Activated effector memory CD4-positive, alpha-beta T cell treated with Interleukin-2 at 50 U/mL for 16 hours (primary cell): ENCODE measurements around the gene ATM.
A peak's percentile ranks its signal among the peaks of the same experiment; 100 is the strongest.
"Not testable (repeated sequence)": the region's sequence is repeated elsewhere in the genome, so short reads cannot be mapped to it uniquely, and the experiment has no call there.

Experiments used
- DNase-seq: peaks from one replicate; pipeline ENCODE4 v3.0.0-alpha.2; 2020

Gene ATM

DNA sequence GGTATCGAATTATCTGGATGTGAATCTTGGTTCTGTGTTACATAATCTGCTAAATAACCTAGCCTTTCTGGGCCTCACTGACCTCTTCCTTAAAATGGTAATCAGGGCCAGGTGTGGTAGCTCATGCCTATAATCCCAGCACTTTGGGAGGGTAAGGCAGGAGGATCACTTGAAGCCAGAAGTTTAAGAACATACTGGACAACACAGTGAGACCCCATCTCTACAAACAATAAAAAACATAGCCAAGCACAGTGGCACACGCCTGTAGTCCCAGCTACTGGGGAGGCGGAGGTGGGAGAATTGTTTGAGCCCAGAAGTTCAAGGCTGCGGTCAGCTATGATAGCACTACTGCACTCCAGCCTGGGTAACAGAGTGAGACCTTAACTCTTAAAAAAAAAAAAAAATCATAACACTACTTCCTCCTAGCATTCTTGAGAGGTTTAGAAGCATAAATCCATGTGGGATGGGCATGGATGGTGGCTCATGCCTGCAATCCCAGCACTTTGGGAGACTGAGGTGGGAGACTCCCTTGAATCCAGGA lies 171.9 kb downstream of the ATM start:
- no peak for DNase-seq

DNA sequence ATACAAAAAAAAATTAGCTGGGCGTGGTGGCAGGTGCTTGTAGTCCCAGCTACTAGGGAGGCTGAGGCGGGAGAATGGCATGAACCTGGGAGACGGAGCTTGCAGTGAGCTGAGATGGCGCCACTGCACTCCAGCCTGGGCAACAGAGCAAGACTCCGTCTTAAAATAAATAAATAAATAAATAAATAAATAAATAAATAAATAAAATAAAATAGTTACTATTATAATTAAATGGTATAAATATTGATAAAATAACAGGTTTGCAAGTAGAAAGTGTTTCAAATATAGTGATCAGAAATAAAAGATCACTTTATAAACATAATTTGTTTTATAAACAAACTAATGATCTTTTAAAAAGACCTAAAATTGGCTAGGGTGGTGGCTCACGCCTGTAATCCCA lies 173.8 kb downstream of the ATM start:
- not testable (repeated sequence) for DNase-seq

DNA sequence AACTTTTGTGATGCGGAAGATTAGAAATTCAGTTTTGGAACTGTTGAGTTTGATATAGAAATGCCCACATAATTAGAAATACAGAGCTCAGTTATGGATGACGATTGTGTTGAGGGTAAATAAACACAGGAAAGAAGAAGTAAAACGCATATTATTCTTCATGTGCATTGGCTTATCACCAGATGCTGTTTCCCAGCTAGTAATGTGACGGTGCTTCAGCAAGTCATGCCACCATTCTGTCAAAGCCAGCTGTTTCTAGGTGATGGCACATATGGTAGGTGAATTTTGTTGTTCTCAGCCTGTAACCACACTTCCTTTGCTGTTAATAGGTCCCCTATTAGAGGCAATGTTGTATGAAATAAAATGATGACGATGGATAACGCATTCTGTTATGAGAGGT lies 175.6 kb downstream of the ATM start:
- no peak for DNase-seq

DNA sequence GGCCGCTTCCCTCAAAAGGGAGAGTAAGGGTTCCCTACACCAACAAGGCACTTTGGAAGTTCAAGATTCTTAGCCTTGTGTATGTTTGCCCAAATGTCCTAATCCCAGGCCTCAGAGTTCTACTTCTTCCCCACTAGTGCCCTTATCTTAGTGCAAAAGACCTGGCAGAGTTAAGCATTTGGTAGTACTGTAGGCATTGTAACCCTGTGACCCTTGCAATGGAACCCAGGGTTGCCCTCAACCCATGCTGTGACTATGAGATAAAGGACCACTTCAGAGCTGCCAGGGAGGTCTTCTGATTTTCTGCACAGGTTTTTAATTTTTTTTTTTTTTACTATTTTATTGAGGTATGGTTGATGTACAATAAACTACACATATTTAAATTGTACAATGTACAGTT lies 179.4 kb downstream of the ATM start:
- DNase-seq = no peak

DNA sequence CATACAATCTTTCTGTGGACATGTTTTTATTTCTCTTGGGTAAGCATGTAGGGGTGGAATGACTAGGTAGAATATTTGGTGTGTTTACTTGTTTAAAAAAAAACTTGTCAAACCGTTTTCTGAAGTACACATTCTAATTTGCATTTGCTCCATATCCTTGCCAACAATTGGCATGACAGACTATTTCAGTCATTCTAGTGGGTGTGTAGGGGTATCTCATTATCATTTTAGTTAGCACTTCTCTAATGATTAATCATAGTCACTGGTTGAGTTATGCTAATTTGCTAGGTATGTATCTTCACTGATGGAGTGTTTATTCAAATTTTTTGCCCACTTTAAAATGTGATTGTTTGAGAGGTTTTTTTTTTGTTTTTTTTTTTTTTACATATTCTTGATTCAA lies 180.2 kb downstream of the ATM start:
- DNase-seq = no peak

DNA sequence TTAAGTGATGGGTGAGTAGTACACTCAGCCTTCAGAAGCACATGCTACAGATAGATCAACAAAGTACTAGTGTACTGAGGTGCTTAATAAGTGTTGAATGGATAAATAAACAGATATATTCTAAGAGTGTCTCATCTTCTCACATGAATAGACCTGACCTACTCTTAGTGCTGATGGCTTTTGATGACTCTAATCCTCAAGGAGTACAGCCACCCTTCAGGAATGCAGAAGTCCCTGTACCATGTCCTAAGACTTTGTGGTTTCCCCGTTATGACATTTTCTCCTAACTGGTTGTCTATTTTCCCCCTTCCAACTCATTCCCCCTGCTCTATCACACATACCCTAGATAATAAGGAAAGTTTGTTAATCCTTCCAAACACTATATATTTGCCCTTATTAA lies 182.8 kb downstream of the ATM start:
- no peak for DNase-seq

DNA sequence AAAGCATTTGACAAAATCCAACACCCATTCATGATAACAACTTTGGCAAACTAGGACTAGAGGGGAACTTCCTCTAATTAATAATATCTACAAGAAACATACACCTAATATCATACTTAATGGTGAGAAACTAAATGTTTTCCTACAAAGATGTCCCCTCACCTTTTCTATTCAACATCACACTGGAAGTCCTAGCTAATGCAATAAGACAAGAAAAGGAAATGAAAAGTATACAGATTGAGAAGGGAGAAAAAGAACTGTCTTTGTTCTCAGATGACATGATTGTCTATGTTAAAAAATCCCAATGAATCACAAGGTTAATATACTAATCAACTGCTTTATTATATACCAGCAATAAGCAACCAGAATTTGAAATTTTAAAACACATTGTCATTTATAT lies 192.1 kb downstream of the ATM start:
- DNase-seq = no peak

DNA sequence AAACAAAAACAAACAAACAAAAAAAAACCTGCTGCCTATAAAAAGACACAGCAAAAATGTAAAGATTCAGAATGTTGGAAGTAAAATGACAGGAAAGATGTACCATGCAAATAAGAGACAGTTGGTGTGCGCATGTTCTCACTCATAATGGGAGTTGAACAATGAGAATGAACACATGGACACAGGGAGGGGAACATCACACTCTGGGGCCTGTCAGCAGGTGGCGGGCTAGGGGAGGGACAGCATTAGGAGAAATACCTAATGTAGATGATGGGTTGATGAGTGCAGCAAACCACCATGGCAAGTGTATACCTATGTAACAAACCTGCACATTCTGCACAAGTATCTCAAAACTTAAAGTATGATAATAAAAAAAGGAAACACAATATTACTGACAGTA lies 194.7 kb downstream of the ATM start:
- DNase-seq = peak; percentile 8
